ENCODE results near the gene CSHL1. TPM values are rescaled to one million over a fixed set of nuclear protein-coding genes. Genes with fewer than 3 reads are reported as not detected.
"Not testable (repeated sequence)": the region's sequence is repeated elsewhere in the genome, so short reads cannot be mapped to it uniquely, and the experiment has no call there.

CSHL1 gene
- polyA plus RNA-seq, 10 donors, result 0.60 to 0.98 (median 0.70) TPM; not detected in 6

DNA sequence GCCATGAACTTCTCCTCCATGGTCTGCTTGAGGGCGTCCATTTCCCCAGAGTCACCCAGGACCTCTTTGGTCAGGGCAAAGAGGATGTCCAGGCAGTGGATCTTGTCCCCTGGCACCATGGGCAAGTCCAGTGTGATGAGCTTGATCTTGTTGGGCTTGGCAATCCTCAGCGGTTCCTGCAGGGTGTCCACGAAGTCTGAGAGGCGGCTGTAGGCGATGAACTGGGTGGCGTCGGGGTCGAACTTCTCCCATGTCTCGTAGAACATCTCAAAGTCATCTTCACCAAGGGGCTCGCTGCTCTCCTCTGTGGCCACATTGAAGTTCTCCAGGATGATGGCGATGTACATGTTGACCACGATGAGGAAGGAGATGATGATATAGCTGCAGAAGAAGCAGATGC, 30.1 kb upstream of the CSHL1 start:
- DNase-seq, result no peak

DNA sequence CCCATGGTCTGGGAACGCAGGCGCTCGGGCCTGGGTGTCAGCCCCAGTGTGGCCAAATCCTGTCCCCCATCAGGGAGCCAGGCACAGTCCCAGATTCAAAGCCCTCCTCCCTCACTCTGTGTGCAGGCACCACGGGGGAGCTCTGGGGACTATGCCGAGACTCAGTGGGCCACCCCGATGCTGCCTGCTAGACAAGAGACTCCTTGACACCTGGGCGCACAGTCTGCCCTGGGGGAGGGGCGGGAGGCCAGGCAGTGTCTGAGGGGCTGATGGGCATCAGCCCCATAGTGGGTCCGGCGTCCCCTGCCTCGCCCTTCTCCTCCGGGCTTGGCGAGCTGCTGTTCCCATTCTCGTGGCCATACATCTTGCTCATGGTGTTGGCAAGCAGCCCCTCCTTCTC, 29.5 kb upstream of the CSHL1 start:
- no peak for DNase-seq

DNA sequence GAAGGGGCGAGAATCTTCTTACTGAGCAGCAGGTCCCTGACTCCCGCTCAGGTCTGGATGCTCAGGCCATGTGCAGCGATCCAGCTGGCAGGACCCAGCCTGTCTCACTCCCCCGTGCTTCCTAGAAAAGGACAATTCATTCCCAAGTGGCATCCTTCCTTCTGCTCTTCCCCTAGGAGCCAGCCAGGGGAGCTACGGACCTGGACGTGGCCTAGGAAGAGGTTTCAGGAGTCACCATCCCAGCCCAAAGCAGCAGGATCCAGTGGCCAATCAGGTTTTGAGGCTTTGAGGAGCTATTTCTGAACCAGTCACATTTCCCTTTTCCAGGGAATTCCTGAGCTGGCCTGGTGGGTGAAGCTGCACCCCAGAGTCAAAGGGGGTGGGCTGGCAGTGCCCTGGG, 28.8 kb upstream of the CSHL1 start:
- no peak for DNase-seq

DNA sequence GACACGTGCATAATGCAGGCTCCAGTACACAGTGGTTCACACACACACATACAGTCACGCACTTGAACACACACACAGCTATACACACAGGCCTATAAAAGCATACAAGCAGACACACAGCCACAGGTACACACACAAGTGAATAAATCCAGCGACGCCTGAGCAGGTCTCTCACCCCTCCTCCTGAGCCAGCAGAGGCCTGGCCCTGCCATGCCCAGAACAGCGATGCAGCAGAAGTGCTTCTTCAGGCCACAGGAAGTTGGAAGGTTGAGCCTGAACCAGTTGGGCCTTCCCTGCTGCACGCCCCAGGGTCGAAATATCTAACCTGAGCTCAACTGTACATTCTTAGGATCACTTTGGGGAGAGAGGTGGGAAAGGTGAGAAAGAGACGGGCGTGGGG, 28.3 kb upstream of the CSHL1 start:
- DNase-seq, result no peak

DNA sequence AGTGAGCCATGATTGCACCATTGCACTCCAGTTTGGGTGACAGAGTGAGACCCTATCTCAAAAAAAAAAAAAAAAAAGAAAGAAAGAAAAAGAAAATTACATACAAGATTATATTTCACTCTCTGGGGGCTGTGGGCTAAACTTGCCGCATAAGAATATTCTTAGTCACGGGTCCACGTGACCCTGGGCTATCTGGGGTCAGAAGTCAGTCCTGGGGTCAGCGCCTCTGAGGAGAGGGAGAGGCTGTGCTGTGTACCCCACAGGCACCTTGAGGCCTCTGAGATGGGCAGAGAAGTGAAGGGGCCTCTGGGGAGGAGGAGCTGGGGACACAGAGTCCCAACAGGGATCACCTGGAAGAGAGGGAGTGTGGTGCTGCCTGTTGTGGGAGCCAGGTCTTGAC, 26.9 kb upstream of the CSHL1 start:
- DNase-seq, result no peak

DNA sequence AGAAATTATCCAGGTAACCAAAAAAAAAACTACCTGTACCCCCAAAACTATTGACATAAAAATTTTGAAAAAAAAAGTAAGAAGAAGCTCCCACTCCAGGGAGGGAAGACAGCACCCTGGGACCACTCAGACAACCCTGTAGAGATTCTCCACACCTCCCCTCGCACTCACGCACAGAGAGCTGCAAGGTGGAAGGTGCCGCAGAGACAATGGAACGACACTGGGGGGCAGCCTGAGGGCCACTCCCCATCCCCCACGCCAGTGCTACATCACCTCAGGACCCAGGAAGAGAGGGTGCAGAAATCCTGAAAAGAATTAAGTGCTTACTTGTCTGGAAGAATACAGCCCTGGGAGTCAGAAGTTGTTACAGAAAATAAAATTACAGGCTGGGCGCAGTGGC, 26.3 kb upstream of the CSHL1 start:
- no peak for DNase-seq

DNA sequence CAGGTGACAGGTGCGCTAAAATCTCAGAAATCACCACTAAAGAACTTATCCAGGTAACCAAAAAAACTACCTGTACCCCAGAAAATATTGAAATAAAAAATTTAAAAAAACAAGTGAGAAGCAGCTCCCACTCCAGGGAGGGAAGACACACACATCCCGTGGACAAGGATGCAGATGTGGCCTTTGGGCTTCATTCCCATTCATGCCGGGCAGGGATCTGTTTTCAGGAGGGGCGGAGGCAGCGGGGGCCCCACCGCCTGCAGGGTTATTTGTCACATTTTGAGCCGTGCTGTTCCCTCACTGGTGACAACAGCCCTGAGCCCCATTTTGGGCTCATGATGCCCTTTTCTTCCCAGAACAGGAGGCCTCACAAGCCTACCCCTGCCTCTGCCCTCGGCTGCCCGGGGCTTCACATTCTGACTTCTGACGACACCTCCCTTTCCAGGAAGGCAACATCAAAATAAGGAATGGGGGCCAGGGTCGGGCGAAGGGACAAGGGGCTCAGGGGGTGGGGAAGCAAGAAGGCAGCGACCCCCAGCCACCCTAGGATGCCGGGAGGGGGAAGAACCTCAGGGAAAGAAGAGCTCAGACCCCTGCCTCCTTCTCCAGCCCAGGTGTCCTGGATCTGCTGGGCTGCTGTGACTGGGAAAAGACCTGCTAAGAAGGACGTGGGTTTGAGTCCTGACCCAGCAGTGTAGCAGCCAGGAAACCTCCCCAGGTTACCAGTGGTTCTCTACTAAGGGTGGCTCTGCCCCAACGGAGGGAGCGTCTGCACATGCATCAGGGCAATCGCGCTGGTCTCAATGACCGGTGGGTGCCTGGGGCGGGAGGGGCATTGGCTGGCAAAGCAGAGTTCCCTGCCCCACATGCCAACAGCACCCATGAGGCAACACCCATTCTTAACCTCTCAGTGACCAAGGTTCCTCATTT, 23.4 kb upstream of the CSHL1 start:
- DNase-seq, result peak in 1 of 3 donors; percentile 60

DNA sequence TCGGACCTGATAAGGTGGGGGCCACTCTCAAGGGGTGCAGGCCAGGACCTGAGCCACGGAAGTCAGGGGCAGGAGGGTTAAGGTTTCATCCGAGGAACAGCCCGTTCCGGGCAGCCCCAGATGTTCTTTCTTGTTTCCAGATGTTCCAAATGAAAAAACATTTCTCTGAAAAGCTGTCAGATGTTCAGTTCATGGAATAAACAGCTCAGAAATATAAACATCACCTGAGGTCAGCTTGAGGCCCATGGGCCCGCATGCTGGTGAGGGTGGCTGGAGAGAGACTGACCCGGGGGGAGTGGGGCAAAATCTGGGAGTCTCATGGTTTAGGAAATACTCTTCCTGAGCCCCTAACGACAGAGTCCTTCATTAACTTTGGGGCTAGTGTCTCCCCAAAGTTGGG, 22.5 kb upstream of the CSHL1 start:
- DNase-seq, result no peak

DNA sequence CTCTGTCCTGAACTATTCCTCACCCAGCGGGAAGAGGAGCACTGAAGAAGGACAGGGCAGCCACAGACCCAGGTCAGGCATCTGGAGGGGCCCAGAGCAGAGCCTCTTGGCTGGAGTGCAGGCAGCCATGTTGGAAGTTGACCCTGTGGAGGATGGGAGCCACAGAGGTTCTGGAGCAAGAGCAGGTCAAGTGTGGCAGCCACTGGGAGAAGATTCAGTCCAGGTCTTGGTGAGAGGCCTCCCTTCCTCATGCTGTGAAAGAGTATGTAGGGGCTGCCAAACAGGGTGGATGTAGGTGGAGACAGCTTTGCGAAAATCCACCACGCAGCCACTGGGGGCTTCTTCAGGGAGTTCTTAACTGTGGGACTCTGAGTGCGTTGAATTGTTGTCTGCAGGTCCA, 21.7 kb upstream of the CSHL1 start:
- no peak for DNase-seq

DNA sequence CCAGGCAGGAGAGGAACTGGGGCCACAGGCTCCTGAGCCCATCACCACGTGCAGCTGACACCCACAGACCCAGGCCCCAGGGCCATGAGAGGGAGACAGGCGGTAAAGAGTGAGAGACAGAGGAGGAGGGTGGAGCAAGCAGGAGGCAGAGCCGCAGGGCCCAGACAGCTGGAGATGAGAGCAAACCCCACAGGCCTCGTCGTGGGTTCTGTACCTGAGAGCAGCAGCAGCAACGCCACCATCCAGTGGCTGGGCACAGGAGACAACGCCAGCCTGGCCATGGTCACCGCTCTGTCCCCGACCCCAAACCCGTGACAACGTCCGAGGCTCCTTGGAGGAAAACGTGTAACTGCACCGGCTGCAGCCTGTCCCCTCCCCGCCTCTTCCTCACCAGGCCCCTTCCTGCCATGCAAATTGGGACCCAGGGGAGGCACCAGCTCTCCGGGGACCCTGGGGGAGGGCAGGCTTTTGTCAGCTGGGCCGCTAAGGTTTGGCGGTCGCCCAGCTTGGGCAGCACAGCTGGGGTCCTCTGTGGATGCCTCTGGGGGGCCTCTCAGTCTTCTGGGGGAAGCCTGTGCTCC, 21.0 kb upstream of the CSHL1 start, which contains the start of gene CD79B:
Gene CD79B (minus strand): TSS at position 351 of the 581 bp plus-strand sequence. CDS start 70 bp downstream, at position 281.
- no peak for DNase-seq

DNA sequence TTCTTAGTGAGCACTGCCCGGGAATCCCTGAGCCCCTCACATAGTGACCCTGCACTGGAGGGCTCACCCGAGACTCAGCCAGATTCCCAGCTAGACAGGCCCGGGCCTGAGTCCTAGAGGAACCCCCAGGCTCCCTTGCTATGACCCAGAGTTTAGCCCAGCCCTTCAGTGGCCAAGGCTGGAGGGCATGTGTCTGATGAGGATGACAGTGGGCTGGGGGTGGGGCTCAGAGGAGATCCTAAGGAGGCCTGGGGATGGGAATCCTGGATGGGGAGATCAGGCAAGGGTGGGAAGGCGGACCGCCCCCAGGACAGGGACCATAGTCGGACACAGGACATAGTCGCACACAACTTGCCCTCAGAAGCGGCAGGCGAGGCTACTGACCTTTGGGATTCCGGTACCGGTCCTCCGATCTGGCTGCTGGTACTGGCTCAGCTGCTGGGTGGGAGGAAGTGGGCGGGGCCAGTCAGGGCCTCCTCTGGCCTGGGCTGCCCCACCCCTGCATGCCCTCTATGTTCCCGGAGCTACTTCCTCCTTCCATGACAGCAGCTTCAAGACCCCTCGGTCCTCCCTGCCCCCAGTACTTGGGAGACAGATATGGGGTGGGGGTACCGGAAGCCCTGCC, 20.0 kb upstream of the CSHL1 start:
- no peak for DNase-seq

DNA sequence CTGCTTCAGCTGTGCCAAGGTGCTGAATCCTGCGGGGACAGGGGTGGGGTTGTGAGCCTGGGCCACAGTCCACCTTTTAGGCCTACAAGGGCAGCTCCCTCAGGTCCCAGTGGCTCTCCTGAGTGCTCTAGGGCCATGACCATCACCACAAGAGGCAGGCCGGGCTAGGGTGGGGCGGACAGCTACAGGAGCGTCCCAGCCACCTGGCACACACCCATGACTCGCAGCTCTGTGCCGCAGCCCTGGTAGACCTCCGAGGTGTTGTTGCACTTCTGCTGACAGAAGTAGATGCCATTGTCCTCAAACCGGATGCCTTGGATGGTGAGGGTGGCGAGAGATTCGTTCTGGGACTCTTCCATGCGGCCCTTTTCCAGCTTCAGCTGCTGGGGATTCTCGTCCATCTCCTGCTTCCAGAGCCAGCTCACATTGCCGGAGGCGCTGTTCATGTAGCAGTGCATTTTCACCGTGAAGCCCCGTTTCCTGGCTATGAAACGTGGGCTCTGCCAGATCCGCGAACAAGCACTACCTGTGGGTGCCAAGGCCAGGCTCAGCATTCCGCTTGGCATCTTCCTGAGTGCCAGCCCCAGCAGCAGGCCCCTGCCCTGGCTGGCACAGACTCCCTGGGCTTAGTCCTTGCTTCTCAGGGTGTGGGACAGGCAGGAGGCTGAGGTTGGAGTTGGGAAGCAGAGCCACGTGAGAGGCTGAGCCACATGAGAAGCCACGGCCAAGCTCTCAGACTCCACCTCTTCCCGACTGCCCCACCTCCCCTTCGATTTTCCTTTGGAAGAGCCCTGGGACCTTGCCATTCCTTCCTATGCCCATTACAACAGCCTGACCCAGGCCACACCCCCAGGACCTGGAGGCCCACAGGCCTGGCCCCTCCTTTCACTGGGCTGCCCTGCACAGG, 19.1 kb upstream of the CSHL1 start:
- no peak for DNase-seq

DNA sequence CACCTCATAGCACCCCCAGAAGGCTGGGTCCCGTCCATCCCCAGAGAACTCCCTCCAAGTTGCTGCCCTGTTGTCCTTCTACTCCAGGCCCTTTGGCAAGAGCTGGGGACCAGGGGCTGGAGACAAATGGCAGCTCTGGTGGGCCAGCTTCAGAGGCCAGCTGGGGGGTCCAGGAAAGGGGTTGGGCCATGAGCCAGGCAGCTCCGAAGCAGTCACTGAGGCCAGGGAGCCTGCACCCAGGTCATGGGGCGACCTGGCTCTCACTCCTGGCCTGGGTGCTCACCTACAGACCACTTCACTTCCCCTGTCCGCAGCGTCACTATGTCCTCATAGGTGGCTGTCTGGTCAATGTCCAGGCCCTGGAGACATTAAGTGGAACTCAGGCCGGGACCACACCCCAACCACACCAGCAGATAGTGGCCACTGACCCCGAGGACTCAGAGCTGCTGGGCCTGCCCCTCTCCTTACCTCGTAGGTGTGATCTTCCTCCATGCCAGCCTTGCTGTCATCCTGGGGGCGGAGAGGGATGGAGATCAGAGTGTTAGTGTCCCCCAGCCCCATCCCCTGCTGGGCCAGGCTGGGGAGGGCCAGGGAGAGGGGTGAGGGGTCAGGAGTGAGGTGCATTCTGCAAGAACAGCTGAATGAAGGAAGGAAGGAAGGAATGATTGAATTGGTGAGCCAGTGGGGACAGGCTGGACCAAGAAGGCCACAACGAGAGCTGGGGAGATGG, 18.1 kb upstream of the CSHL1 start:
- no peak for DNase-seq

DNA sequence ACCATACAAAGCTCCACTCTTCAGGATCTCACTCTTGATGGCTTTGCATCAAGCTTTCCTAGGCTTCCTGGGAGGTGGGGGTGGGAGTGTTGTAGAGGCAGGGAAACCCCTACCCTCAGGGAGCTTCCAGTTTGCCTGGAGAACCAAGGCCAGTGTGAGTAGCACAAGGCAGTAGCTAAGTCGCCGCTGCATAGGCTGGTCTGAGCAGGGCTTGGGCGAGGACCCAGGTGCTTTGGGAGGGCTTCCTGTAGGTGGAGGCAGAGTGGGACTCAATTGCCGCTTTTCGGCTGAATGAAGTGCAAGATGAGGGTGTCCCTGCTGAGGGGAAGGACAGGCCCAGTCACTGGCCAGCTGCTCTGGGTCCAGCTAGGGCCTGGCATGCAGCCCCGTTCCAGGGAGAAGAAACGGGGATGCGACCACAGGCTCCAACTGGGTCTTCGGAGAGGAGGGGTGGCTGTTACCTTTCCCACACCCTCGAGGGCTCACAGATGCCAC, 17.2 kb upstream of the CSHL1 start:
- DNase-seq, result no peak

DNA sequence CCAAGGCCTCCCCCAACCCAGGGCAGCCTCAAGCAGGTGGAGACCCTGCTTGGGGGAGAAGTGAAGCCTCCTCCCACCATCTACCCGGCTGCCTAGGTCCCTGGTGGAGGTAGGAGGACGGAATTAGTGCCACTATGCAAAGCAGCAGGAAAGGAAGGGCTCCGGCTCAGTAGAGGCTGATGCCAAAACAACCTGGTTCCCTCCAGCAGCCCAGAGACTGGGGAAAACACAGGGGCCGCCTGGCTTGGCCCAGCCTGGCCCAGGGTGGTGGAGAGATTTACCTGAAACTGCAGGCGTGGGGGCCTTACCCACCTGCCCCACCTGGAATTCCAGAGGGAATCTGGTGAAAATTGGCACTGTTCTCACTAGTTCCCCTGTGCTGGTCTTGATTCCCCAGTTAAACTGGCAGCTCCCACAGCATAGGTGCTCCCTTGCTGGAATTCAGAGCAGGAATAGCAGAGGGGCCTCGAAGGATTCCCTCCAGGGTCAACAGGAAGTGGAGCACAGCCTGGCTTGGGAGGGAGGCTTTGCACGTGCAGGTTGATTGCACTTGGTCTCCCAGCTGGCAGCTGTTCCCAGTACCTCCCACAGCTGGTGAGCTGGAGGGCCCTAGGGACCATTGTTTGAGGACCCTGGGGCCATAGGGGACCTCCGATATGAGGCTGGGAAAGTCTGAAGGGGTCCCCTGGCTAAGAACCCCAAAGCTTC, 16.6 kb upstream of the CSHL1 start:
- DNase-seq, result no peak

DNA sequence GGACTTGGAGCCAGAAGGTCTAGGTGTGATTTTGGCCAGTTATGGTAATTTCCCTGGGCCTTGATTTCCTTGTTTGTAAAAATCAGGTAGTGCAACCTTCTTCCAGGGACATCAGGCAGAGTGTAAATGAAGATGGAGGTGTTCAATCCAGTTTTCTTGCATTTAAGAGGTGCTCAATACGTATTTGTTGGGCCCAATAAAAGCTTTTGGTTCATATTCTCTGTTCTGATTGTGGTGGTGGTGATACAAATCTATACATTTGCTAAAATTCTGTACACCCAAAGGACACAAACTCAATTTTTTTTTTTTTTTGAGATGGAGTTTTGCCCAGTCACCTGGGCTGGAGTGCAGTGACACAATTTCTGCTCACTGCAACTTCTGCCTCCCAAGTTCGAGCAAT, 15.1 kb upstream of the CSHL1 start:
- DNase-seq, result no peak

DNA sequence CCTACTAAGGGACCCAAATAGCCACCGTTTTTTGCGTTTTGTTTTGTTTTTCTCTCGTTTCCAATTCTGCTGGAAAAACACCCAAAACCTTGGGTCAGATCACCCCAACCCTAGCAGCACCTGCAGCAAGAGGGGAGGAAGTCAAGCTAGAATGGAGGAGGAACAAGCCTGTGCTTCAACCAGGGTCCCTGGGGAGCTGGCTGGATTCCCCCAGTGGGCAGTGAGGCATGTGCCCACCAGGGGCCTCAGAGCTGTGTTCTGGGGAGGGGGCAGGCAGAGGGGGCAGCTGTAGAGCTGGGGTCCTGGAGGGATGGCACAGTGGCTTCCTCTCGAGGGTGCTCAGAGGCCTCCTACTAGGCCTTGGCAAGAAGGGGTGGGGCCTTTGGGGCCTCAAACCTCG, 14.6 kb upstream of the CSHL1 start:
- no peak for DNase-seq

DNA sequence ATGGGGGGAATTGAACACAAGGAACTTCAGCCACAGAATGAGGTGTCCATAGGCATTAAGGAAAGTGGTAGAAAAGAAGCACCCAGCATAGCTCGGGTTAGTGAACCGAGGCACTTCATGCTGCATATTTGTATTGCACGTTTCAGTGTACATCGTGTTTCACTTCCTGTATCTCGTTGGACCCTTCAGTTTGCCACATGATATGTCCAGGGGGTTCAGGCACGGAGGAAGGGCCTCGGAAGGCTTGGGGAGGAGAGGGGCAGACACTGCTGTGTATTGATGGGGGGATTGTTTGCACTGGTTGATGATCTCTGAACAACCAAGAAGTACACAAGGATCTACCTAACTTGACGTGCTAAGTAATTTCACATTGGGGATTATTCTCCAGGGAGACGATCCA, 11.3 kb upstream of the CSHL1 start:
- not testable (repeated sequence) for DNase-seq

DNA sequence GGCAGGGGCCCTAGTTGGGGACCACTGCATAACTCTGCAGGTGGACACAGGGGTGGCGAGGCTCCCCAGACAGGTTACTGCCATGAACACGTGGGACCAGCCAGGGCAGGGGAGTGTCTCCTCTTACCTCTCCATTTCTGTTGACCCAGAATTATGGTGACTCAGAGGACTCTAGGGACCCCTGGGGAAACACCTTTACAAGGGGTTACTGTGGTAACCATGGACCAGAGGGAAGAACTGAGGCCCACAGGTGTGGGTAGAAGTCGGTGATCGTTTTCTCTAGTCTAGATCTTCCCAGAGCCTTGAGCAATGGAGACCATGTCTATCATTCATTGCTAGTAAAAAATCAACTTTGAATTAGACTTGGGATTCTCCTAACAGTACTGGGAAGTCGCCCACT, 9.7 kb upstream of the CSHL1 start:
- not testable (repeated sequence) for DNase-seq

DNA sequence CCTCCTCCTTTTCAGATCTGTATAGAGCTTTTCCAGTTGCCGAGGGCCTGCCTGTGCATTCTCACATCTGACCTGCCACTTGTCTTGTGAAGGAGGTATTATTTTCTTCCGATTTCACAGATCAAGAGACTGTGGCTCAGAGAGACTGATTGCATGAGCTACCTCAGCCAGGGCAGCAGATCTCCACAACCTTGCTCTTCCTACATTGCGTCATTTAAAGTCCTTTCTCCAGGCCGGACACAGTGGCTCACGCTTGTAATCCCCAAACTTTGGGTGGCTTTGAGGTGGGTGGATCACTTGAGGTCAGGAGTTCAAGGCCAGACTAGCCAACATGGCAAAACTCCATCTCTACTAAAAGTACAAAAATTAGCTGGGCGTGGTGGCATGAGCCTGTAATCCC, 9.0 kb upstream of the CSHL1 start:
- DNase-seq, result not testable (repeated sequence)
